Measurements from ENCODE around the gene ABHD16B. TPM values are rescaled to one million over a fixed set of nuclear protein-coding genes. Genes with fewer than 3 reads are reported as not detected.
A peak's percentile ranks its signal among the peaks of the same experiment; 100 is the strongest.

Gene ABHD16B
- total RNA-seq, 1 donor from 2014 or later = not detected

GRCh38 chr20:63892402-63892801 lies 31.1 kb downstream of the ABHD16B start:
- peaks cover 4% of the 10 kb centered on the region for H3K36me3 ChIP-seq (ENCODE audit: control insufficient read depth, insufficient read depth, low read length)
- no peak for TF ChIP-seq CTCF (IDR thresholded peaks at IDR 0.05; ENCODE audit: insufficient read depth, low read length, poor library complexity, severe bottlenecking)
- no peak for DNase-seq (ENCODE audit: low read depth)
- H3K27me3 ChIP-seq (ENCODE audit: control insufficient read depth, insufficient read depth, low read length) = no peaks in the 10 kb centered on the region
- no peak overlapping the region for H3K4me3 ChIP-seq (ENCODE audit: low read depth, low read length)

GRCh38 chr20:63893999-63894357 lies 32.7 kb downstream of the ABHD16B start:
- DNase-seq (ENCODE audit: low read depth) = no peak
- no peak for TF ChIP-seq CTCF (IDR thresholded peaks at IDR 0.05; ENCODE audit: insufficient read depth, low read length, poor library complexity, severe bottlenecking)
- Histone ChIP-seq H3K27me3 (ENCODE audit: control insufficient read depth, insufficient read depth, low read length) (no peaks in the 10 kb centered on the region), H3K4me3 (ENCODE audit: low read depth, low read length) (peak overlapping the region; percentile 63), H3K36me3 (ENCODE audit: control insufficient read depth, insufficient read depth, low read length) (peaks cover 4% of the 10 kb centered on the region)

GRCh38 chr20:63894358-63895201 lies 33.3 kb downstream of the ABHD16B start, which contains the start of gene DNAJC5:
TSS of gene DNAJC5 (plus strand) at chr20:63895126. CDS start at chr20:63928346, 33,220 bp downstream.
- Histone ChIP-seq H3K27me3 (ENCODE audit: control insufficient read depth, insufficient read depth, low read length) (no peaks in the 10 kb centered on the region), H3K36me3 (ENCODE audit: control insufficient read depth, insufficient read depth, low read length) (peaks cover 3% of the 10 kb centered on the region), H3K4me3 (ENCODE audit: low read depth, low read length) (peak within 1 kb of the TSS; percentile 63)
- no peak for DNase-seq (ENCODE audit: low read depth)
- no peak for TF ChIP-seq CTCF (IDR thresholded peaks at IDR 0.05; ENCODE audit: insufficient read depth, low read length, poor library complexity, severe bottlenecking)

GRCh38 chr20:63895202-63895951 lies 34.1 kb downstream of the ABHD16B start:
- TF ChIP-seq CTCF (IDR thresholded peaks at IDR 0.05; ENCODE audit: insufficient read depth, low read length, poor library complexity, severe bottlenecking) = no peak
- Histone ChIP-seq H3K4me3 (ENCODE audit: low read depth, low read length) (peak overlapping the region; percentile 63), H3K27me3 (ENCODE audit: control insufficient read depth, insufficient read depth, low read length) (no peaks in the 10 kb centered on the region), H3K36me3 (ENCODE audit: control insufficient read depth, insufficient read depth, low read length) (peaks cover 2% of the 10 kb centered on the region)
- no peak for DNase-seq (ENCODE audit: low read depth)

GRCh38 chr20:63895952-63896263 lies 34.6 kb downstream of the ABHD16B start:
- Histone ChIP-seq H3K4me3 (ENCODE audit: low read depth, low read length) (peak overlapping the region; percentile 63), H3K36me3 (ENCODE audit: control insufficient read depth, insufficient read depth, low read length) (peaks cover 2% of the 10 kb centered on the region), H3K27me3 (ENCODE audit: control insufficient read depth, insufficient read depth, low read length) (no peaks in the 10 kb centered on the region)
- no peak for DNase-seq (ENCODE audit: low read depth)
- TF ChIP-seq CTCF (IDR thresholded peaks at IDR 0.05; ENCODE audit: insufficient read depth, low read length, poor library complexity, severe bottlenecking) = no peak
